ENCODE measurements around the gene CCND3. TPM values are rescaled to one million over a fixed set of nuclear protein-coding genes. Genes with fewer than 3 reads are reported as not detected.

The CCND3 gene
- total and polyA plus RNA-seq, 8 donors: 37.5 to 153 (median 47.8) TPM

- ATAC-seq (no peak), DNase-seq (no peak)
- Histone ChIP-seq H3K9me3 (no peaks in the 10 kb centered on the region), H3K4me1 (peaks cover 3 to 51% of the 10 kb centered on the region in 2 donors), H3K36me3 (peaks cover 0 to 43% of the 10 kb centered on the region in 2 donors), H3K4me3 (no peak overlapping the region), H3K27me3 (no peaks in the 10 kb centered on the region), H3K27ac (peak overlapping the region in 1 of 2 donors; percentile 23)
- intact Hi-C loops (cut with DNase I): no loop called here
- TF ChIP-seq CTCF (IDR thresholded peaks at IDR 0.05): no peak
Observed at GRCh38 chr6:41917528-41917927, 24.1 kb downstream of the CCND3 start.

GRCh38 chr6:41914869-41915530, 26.6 kb downstream of the CCND3 start:
- Histone ChIP-seq H3K4me3 (no peak overlapping the region), H3K27ac (peak overlapping the region in 1 of 2 donors; percentile 45), H3K27me3 (no peaks in the 10 kb centered on the region), H3K36me3 (peaks cover 0 to 59% of the 10 kb centered on the region in 2 donors), H3K9me3 (no peaks in the 10 kb centered on the region), H3K4me1 (peaks cover 0 to 34% of the 10 kb centered on the region in 2 donors)
- intact Hi-C loops (cut with DNase I): no loop called here
- DNase-seq: no peak
- no peak for ATAC-seq
- TF ChIP-seq CTCF (IDR thresholded peaks at IDR 0.05): no peak

GRCh38 chr6:41914343-41914742, 27.3 kb downstream of the CCND3 start:
- no peaks in the 10 kb centered on the region for H3K9me3 ChIP-seq
- no peaks in the 10 kb centered on the region for H3K27me3 ChIP-seq
- TF ChIP-seq CTCF (IDR thresholded peaks at IDR 0.05): no peak
- DNase-seq (no peak), ATAC-seq (no peak)
- peaks cover 0 to 65% of the 10 kb centered on the region in 2 donors for H3K36me3 ChIP-seq
- no peak overlapping the region for H3K4me3 ChIP-seq
- H3K4me1 ChIP-seq: peaks cover 0 to 28% of the 10 kb centered on the region in 2 donors
- intact Hi-C loops (cut with DNase I): no loop called here
- peak overlapping the region in 1 of 2 donors; percentile 45 for H3K27ac ChIP-seq

GRCh38 chr6:41909727-41910126, 31.9 kb downstream of the CCND3 start:
- no peak for ATAC-seq
- Histone ChIP-seq H3K36me3 (peaks cover 0 to 89% of the 10 kb centered on the region in 2 donors), H3K4me1 (peaks cover 0 to 11% of the 10 kb centered on the region in 2 donors), H3K4me3 (no peak overlapping the region), H3K27me3 (no peaks in the 10 kb centered on the region), H3K27ac (no peak overlapping the region), H3K9me3 (no peaks in the 10 kb centered on the region)
- intact Hi-C loops (cut with DNase I): no loop called here
- TF ChIP-seq CTCF (IDR thresholded peaks at IDR 0.05): no peak
- DNase-seq: no peak

- H3K9me3 ChIP-seq: no peaks in the 10 kb centered on the region
- H3K27me3 ChIP-seq: no peaks in the 10 kb centered on the region
- no peak overlapping the region for H3K4me3 ChIP-seq
- peaks cover 0 to 34% of the 10 kb centered on the region in 2 donors for H3K36me3 ChIP-seq
- no peak for TF ChIP-seq CTCF (IDR thresholded peaks at IDR 0.05)
- intact Hi-C loops (cut with DNase I): no loop called here
- ATAC-seq (peak; percentile 46), DNase-seq (no peak)
- no peak overlapping the region for H3K27ac ChIP-seq
- peaks cover 0 to 5% of the 10 kb centered on the region in 2 donors for H3K4me1 ChIP-seq
Observed at GRCh38 chr6:41901882-41902519, 39.6 kb downstream of the CCND3 start.
